Kidney (tissue), 14 donors: ENCODE measurements around the gene LEAP2. TPM values are rescaled to one million over a fixed set of nuclear protein-coding genes. Genes with fewer than 3 reads are reported as not detected.
"Not testable (repeated sequence)": the region's sequence is repeated elsewhere in the genome, so short reads cannot be mapped to it uniquely, and the experiment has no call there.

Experiments
- DNase-seq, 5 donors: peaks; one replicate each; pipeline ENCODE4 v3.0.0-alpha.2; 2013 to 2020
- FAIRE-seq: peaks from 2 replicates; lab custom pipeline; 2012; peaks lifted over from hg19 to GRCh38; lab: Jason Lieb, UNC
- H3K27ac ChIP-seq, 2 donors: one replicate each; pipeline ENCODE4 v1.7.0; 2013; ENCODE audit warnings: low read depth in 2 of 2, low read length in 2 of 2, inconsistent platforms in 1 of 2
- H3K27me3 ChIP-seq: one replicate; pipeline ENCODE4 v1.7.1; 2013; ENCODE audit warnings: low read length, inconsistent platforms; ENCODE audit not compliant: control insufficient read depth, insufficient read depth
- H3K36me3 ChIP-seq, 3 donors: one replicate each; pipeline versions ENCODE4 v1.7.0 to v1.7.1; 2013; ENCODE audit warnings: low read length in 3 of 3, control low read depth in 1 of 3, inconsistent platforms in 1 of 3; ENCODE audit not compliant: insufficient read depth in 3 of 3, control insufficient read depth in 2 of 3
- H3K4me1 ChIP-seq, 3 donors: one replicate each; pipeline versions ENCODE4 v1.7.0 to v1.7.1; 2013; ENCODE audit warnings: low read length in 3 of 3, inconsistent platforms in 1 of 3, low read depth in 1 of 3; ENCODE audit not compliant: control insufficient read depth in 2 of 3, insufficient read depth in 2 of 3
- H3K4me3 ChIP-seq, 3 donors: one replicate each; pipeline versions ENCODE4 v1.7.0 to v1.8.1; 2013; ENCODE audit warnings: low read length in 3 of 3, control low read depth in 1 of 3, inconsistent platforms in 1 of 3
- H3K9ac ChIP-seq, 3 donors: one replicate each; pipeline versions ENCODE4 v1.7.0 to v1.7.1; 2013; ENCODE audit warnings: low read length in 3 of 3, control low read depth in 1 of 3, inconsistent platforms in 1 of 3
- H3K9me3 ChIP-seq, 3 donors: one replicate each; pipeline versions ENCODE4 v1.7.0 to v1.7.1; 2013; ENCODE audit warnings: low read length in 3 of 3, control low read depth in 1 of 3, inconsistent platforms in 1 of 3; ENCODE audit not compliant: control insufficient read depth in 2 of 3, insufficient read depth in 1 of 3
- intact Hi-C: fragments of 100-400 bp; cut with DNase I; formaldehyde crosslinking; loops from one replicate; pipeline ENCODE4 v1.11.1; 2022
- polyA plus RNA-seq: library from polyadenylated mRNA; stranded (reverse); fragments of 350-450 nt; fragmentation: Illumina TruSeq; extraction: RNeasy Lipid Tissue Mini Kit (QIAGEN cat#74804); gene quantifications from one replicate; pipeline ENCODE4 v1.2.3, GENCODE V29; 2014; ENCODE audit warnings: low read depth, low replicate concordance; ENCODE audit not compliant: insufficient read depth
- total RNA-seq: library from RNA; stranded (reverse); fragmentation: NEBNext Ultra II Directional; extraction: Animal tissue kit (Norgen Biotek cat#: 25700); gene quantifications from one replicate; pipeline ENCODE4 v1.2.1, GENCODE V29; 2021
- TF ChIP-seq, protein P1 (sequence below): IDR thresholded peaks from 3 replicates; pipeline ENCODE4 v1.5.1; 2012; ENCODE audit warnings: mild to moderate bottlenecking, moderate library complexity, borderline replicate concordance; ENCODE audit not compliant: insufficient read depth; ENCODE audit errors: extremely low read depth
- donor health status: control.
- donor health status: control.
- donor health status: control.
- donor health status: control.
- donor health status: control.
- donor health status: DM: yes; HTN: yes; CAD: no.
- donor health status: Normal renal cell carcinoma (clear cell type).

The LEAP2 gene
- total and polyA plus RNA-seq, 2 donors from 2014 or later = 1.5 to 6.9 TPM

DNA sequence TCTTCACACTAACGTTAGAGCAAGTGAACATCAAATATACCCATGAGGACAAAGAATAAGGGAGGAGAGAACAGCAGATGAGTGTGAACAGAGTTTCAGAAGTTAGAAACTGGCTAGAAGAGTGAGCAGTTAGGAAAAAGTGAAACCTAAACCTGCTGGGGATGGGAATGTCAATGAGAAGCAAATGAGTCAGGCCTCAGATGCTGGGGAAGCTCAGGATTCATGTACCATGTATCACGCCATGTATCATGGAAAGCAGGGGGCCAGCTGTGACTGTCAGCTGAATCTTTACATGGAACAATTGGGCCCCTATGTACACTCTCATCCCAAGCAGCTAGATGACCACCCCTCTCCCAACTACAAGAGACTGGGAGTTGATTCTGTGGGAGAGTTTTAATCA, 23.4 kb upstream of the LEAP2 start:
- intact Hi-C loops = no loop called here
- Histone ChIP-seq H3K9me3 (no peaks in the 10 kb centered on the region), H3K9ac (no peak overlapping the region), H3K36me3 (no peaks in the 10 kb centered on the region), H3K4me1 (peaks cover 0 to 3% (median 0%) of the 10 kb centered on the region in 3 donors), H3K4me3 (no peak overlapping the region), H3K27me3 (no peaks in the 10 kb centered on the region), H3K27ac (no peak overlapping the region)
- TF ChIP-seq, protein P1, sequence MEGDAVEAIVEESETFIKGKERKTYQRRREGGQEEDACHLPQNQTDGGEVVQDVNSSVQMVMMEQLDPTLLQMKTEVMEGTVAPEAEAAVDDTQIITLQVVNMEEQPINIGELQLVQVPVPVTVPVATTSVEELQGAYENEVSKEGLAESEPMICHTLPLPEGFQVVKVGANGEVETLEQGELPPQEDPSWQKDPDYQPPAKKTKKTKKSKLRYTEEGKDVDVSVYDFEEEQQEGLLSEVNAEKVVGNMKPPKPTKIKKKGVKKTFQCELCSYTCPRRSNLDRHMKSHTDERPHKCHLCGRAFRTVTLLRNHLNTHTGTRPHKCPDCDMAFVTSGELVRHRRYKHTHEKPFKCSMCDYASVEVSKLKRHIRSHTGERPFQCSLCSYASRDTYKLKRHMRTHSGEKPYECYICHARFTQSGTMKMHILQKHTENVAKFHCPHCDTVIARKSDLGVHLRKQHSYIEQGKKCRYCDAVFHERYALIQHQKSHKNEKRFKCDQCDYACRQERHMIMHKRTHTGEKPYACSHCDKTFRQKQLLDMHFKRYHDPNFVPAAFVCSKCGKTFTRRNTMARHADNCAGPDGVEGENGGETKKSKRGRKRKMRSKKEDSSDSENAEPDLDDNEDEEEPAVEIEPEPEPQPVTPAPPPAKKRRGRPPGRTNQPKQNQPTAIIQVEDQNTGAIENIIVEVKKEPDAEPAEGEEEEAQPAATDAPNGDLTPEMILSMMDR = no peak
- FAIRE-seq (no peak), DNase-seq (no peak)

DNA sequence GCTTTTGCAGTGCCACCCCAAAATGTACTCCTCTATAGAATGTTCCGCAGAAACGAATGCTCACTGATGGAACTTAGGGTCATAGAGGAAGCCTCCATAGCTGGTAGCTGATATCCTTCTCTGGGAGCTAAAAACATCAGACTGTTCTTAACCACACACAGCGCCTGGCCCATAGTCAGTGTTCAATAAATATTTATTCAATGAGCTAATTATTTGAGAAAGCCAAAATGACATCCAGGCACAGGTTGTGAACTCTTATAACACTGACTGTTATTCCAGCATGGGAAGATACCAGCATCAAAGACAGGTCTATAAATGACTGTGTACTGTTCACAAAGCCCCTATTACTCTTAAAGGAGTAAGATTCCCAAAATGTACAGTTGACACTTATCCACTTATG, 20.1 kb upstream of the LEAP2 start:
- DNase-seq (no peak), FAIRE-seq (no peak)
- H3K9me3 ChIP-seq = no peaks in the 10 kb centered on the region
- peaks cover 0 to 3% (median 0%) of the 10 kb centered on the region in 3 donors for H3K4me1 ChIP-seq
- intact Hi-C loops = no loop called here
- no peaks in the 10 kb centered on the region for H3K27me3 ChIP-seq
- H3K27ac ChIP-seq = no peak overlapping the region
- no peaks in the 10 kb centered on the region for H3K36me3 ChIP-seq
- no peak overlapping the region for H3K4me3 ChIP-seq
- no peak overlapping the region for H3K9ac ChIP-seq
- TF ChIP-seq, protein P1 = no peak

GRCh38 chr5:132853790-132854189, 19.7 kb upstream of the LEAP2 start:
- Histone ChIP-seq H3K9ac (no peak overlapping the region), H3K27me3 (no peaks in the 10 kb centered on the region), H3K4me3 (no peak overlapping the region), H3K9me3 (no peaks in the 10 kb centered on the region), H3K4me1 (peaks cover 0 to 3% (median 0%) of the 10 kb centered on the region in 3 donors), H3K27ac (no peak overlapping the region), H3K36me3 (no peaks in the 10 kb centered on the region)
- FAIRE-seq = peak; percentile 62
- TF ChIP-seq, protein P1 = no peak
- intact Hi-C loops = no loop called here
- no peak for DNase-seq

DNA sequence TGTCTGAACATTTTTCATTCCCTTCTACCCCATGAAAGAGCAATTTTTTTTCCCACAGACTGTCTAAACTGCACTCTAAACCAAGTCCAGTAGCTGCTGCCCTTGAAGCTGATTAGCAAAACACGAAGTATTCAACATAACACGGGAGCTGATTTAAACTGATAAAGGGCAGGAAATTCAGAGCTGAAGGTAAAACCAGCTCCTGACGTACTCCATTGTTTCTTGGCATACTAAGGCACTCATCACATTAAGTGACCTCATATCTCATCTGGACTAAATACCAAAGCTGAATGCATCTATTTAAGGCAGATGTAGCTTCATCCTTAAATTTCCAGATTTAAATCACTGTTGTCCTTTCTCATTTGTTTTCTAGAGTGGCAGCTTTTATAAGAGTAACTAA, 19.2 kb upstream of the LEAP2 start:
- no peaks in the 10 kb centered on the region for H3K36me3 ChIP-seq
- H3K27me3 ChIP-seq = no peaks in the 10 kb centered on the region
- TF ChIP-seq, protein P1 = no peak
- H3K27ac ChIP-seq = no peak overlapping the region
- DNase-seq (no peak), FAIRE-seq (no peak)
- peaks cover 0 to 3% (median 0%) of the 10 kb centered on the region in 3 donors for H3K4me1 ChIP-seq
- H3K9me3 ChIP-seq = no peaks in the 10 kb centered on the region
- H3K9ac ChIP-seq = no peak overlapping the region
- H3K4me3 ChIP-seq = no peak overlapping the region
- intact Hi-C loops = no loop called here

DNA sequence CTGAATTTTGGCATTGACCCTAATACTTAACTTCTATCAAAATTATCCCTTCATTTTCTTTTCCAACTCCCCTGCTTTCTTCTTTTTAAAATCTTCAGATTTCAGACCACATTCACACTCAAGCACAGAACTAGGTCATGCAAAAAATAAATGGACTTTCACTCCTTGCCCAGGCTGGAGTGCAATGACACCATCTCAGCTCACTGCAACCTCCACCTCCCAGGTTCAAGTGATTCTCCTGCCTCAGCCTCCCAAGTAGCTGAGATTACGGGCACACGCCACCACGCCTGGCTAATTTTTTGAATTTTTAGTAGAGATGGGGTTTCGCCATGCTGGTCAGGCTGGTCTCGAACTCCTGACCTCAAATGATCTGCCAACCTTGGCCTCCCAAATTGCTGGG, 18.5 kb upstream of the LEAP2 start:
- H3K4me3 ChIP-seq, H3K9me3 ChIP-seq, intact Hi-C loops, H3K4me1 ChIP-seq, H3K27me3 ChIP-seq, H3K9ac ChIP-seq, H3K27ac ChIP-seq, DNase-seq, H3K36me3 ChIP-seq, FAIRE-seq: not testable (repeated sequence)
